Natural killer cell (primary cell): Measurements from ENCODE around the gene FILIP1L. TPM values are rescaled to one million over a fixed set of nuclear protein-coding genes. Genes with fewer than 3 reads are reported as not detected.

Experiments used
- ATAC-seq, 3 donors: fragments of 150-1000 bp in 2 of 3; fragments of 200-7000 bp in 1 of 3; cut with Tn5 transposase; 1 replicate in 1 of 3; 2 replicates in 2 of 3; pipeline ENCODE4 v1.10.0; 2021; ENCODE audit warnings: mild to moderate bottlenecking in 2 of 3, moderate library complexity in 2 of 3
- DNase-seq, 2 donors: peaks; one replicate each; pipeline versions ENCODE4 v3.0.0 to v3.0.0-alpha.2; 2013 to 2021; ENCODE audit warnings: mixed read lengths in 1 of 2
- H3K27ac ChIP-seq: one replicate; pipeline ENCODE4 v1.5.1; 2013; ENCODE audit warnings: mild to moderate bottlenecking, low read length
- H3K27me3 ChIP-seq: one replicate; pipeline ENCODE4 v1.6.1; 2013; ENCODE audit warnings: low read length; ENCODE audit not compliant: control insufficient read depth, insufficient read depth
- H3K36me3 ChIP-seq: one replicate; pipeline ENCODE4 v1.6.1; 2013; ENCODE audit warnings: low read length; ENCODE audit not compliant: control insufficient read depth, insufficient read depth
- H3K4me1 ChIP-seq: one replicate; pipeline ENCODE4 v1.6.1; 2013; ENCODE audit warnings: low read length; ENCODE audit not compliant: control insufficient read depth, insufficient read depth
- H3K4me3 ChIP-seq: one replicate; pipeline ENCODE4 v1.5.1; 2013; ENCODE audit warnings: low read length
- H3K9me3 ChIP-seq: one replicate; pipeline ENCODE4 v1.6.1; 2013; ENCODE audit warnings: low read length; ENCODE audit not compliant: control insufficient read depth, insufficient read depth
- H3K27ac Mint-ChIP-seq, 2 donors: one replicate each; pipeline ENCODE4 v1.8.0; 2022; ENCODE audit warnings: mild to moderate bottlenecking in 2 of 2, mixed read lengths in 2 of 2, moderate library complexity in 1 of 2
- H3K27me3 Mint-ChIP-seq, 2 donors: one replicate each; pipeline ENCODE4 v1.8.0; 2022; ENCODE audit warnings: low read depth in 2 of 2, mixed read lengths in 2 of 2
- H3K36me3 Mint-ChIP-seq: one replicate; pipeline ENCODE4 v1.8.0; 2022; ENCODE audit warnings: mixed read lengths
- H3K4me1 Mint-ChIP-seq, 2 donors: one replicate each; pipeline ENCODE4 v1.8.0; 2022; ENCODE audit warnings: mixed read lengths in 2 of 2
- H3K4me3 Mint-ChIP-seq: one replicate; pipeline ENCODE4 v1.8.0; 2022; ENCODE audit warnings: mild to moderate bottlenecking, moderate library complexity, mixed read lengths
- H3K9me3 Mint-ChIP-seq, 2 donors: one replicate each; pipeline ENCODE4 v1.8.0; 2022; ENCODE audit warnings: mixed read lengths in 2 of 2
- WGBS: methylation state at CpG from one replicate; pipeline ENCODE4 v1.1.7; 2013; ENCODE audit warnings: missing lambda C conversion rate; ENCODE audit not compliant: insufficient coverage; 5-methylcytosine and 5-hydroxymethylcytosine counted together
- intact Hi-C: fragments of 100-400 bp; cut with micrococcal nuclease; formaldehyde crosslinking; loops from one replicate; pipeline ENCODE4 v1.14.2; 2022
- total RNA-seq, 4 donors: library from RNA; stranded (reverse); fragments of 120-200 nt in 1 of 4; gene quantifications; one replicate each; pipeline versions ENCODE4 v1.2.3 to v1.2.4, GENCODE V29; 2013 to 2022
- TF ChIP-seq, protein P1 (sequence below): fragments of 200-600 bp; IDR thresholded peaks from one replicate; pipeline ENCODE4 v1.8.0; 2022; ENCODE audit warnings: antibody characterized with exemption

FILIP1L gene
- total RNA-seq, 3 donors from 2014 or later (not counting 1 experiment from before 2014, with no cell fraction given), result 0.12 TPM; not detected in 2

GRCh38 chr3:99978221-99978620 lies 136.1 kb downstream of the FILIP1L start:
- Mint-ChIP-seq H3K4me1 (peaks cover 0 to 6% of the 10 kb centered on the region in 2 donors), H3K9me3 (no peaks in the 10 kb centered on the region), H3K4me3 (no peak overlapping the region), H3K27ac (no peak overlapping the region), H3K27me3 (no peaks in the 10 kb centered on the region), H3K36me3 (no peaks in the 10 kb centered on the region)
- no peaks in the 10 kb centered on the region for H3K36me3 ChIP-seq
- no peaks in the 10 kb centered on the region for H3K27me3 ChIP-seq
- H3K27ac ChIP-seq, result no peak overlapping the region
- no peaks in the 10 kb centered on the region for H3K9me3 ChIP-seq
- intact Hi-C loops, result no loop called here
- H3K4me1 ChIP-seq, result no peaks in the 10 kb centered on the region
- TF ChIP-seq, protein P1, sequence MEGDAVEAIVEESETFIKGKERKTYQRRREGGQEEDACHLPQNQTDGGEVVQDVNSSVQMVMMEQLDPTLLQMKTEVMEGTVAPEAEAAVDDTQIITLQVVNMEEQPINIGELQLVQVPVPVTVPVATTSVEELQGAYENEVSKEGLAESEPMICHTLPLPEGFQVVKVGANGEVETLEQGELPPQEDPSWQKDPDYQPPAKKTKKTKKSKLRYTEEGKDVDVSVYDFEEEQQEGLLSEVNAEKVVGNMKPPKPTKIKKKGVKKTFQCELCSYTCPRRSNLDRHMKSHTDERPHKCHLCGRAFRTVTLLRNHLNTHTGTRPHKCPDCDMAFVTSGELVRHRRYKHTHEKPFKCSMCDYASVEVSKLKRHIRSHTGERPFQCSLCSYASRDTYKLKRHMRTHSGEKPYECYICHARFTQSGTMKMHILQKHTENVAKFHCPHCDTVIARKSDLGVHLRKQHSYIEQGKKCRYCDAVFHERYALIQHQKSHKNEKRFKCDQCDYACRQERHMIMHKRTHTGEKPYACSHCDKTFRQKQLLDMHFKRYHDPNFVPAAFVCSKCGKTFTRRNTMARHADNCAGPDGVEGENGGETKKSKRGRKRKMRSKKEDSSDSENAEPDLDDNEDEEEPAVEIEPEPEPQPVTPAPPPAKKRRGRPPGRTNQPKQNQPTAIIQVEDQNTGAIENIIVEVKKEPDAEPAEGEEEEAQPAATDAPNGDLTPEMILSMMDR, result no peak
- DNase-seq (no peak), ATAC-seq (no peak)
- H3K4me3 ChIP-seq, result no peak overlapping the region
- WGBS, result 82% methylated on average over 1 of the region's 1 CpG

DNA sequence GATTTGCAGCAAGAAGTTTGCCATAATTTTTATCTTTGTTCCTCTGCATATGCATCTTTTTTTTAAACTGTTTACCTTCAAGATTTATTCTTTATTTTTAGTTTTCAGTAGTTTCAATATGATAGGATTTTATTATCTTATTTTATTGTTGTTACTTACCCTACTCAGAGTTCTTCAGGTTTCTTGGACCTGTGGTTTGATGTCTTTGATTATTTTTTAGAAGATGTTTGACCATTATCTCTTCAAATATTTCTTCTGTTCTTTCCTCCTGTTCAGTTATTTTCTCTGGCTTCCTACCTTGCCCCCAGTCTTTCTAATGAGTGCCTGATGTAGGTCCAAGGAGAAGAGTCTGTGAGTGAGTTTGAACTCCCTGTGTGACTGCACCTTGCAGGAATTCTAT lies 137.7 kb downstream of the FILIP1L start:
- intact Hi-C loops, result no loop called here
- no peaks in the 10 kb centered on the region for H3K9me3 Mint-ChIP-seq

DNA sequence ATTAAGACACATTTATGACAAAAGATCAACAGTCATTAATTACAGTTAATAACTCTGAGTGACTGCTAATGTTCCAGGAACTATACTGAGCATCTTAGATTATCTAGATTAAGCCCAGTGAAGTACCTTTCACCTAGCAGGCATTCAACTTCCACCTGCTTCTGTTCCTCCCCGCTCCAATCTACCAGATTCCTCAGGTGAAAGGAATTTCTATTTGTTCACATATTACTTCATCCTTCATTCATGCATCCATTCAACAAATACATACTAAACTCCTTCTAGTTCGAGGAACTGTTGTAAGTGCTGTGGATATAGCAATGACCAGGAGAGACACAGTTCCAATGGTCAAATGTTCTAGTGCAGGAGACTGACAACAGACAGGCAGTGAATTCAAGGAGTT lies 139.3 kb downstream of the FILIP1L start:
- Mint-ChIP-seq H3K36me3 (no peaks in the 10 kb centered on the region), H3K27me3 (no peaks in the 10 kb centered on the region), H3K4me3 (no peak overlapping the region), H3K9me3 (no peaks in the 10 kb centered on the region), H3K4me1 (peaks cover 7 to 15% of the 10 kb centered on the region in 2 donors), H3K27ac (no peak overlapping the region)
- Histone ChIP-seq H3K4me3 (no peak overlapping the region), H3K27ac (no peak overlapping the region), H3K9me3 (no peaks in the 10 kb centered on the region), H3K36me3 (no peaks in the 10 kb centered on the region), H3K27me3 (no peaks in the 10 kb centered on the region), H3K4me1 (no peaks in the 10 kb centered on the region)
- ATAC-seq (no peak), DNase-seq (no peak)
- WGBS, result 94% methylated on average over 2 of the region's 2 CpGs
- TF ChIP-seq, protein P1, result no peak
- intact Hi-C loops, result no loop called here

More for the DNA sequence above, 137.7 kb downstream of the FILIP1L start:
- Mint-ChIP-seq H3K36me3 (no peaks in the 10 kb centered on the region), H3K4me1 (peaks cover 0 to 6% of the 10 kb centered on the region in 2 donors), H3K27me3 (no peaks in the 10 kb centered on the region), H3K4me3 (no peak overlapping the region), H3K27ac (no peak overlapping the region)
- ATAC-seq (no peak), DNase-seq (no peak)
- no peak overlapping the region for H3K27ac ChIP-seq
- no peak overlapping the region for H3K4me3 ChIP-seq
- no peaks in the 10 kb centered on the region for H3K27me3 ChIP-seq
- H3K9me3 ChIP-seq, result no peaks in the 10 kb centered on the region
- H3K4me1 ChIP-seq, result no peaks in the 10 kb centered on the region
- TF ChIP-seq, protein P1, result no peak
- no peaks in the 10 kb centered on the region for H3K36me3 ChIP-seq

GRCh38 chr3:99972380-99973104 lies 141.8 kb downstream of the FILIP1L start:
- ATAC-seq (no peak), DNase-seq (no peak)
- Histone ChIP-seq H3K27ac (no peak overlapping the region), H3K9me3 (no peaks in the 10 kb centered on the region), H3K36me3 (no peaks in the 10 kb centered on the region), H3K4me1 (no peaks in the 10 kb centered on the region), H3K27me3 (no peaks in the 10 kb centered on the region), H3K4me3 (no peak overlapping the region)
- TF ChIP-seq, protein P1, result no peak
- H3K27ac Mint-ChIP-seq, result no peak overlapping the region
- H3K27me3 Mint-ChIP-seq, result no peaks in the 10 kb centered on the region
- H3K9me3 Mint-ChIP-seq, result no peaks in the 10 kb centered on the region
- WGBS, result 93% methylated on average over 8 of the region's 8 CpGs
- no peak overlapping the region for H3K4me3 Mint-ChIP-seq
- H3K4me1 Mint-ChIP-seq, result peaks cover 14 to 24% of the 10 kb centered on the region in 2 donors
- no peaks in the 10 kb centered on the region for H3K36me3 Mint-ChIP-seq
- intact Hi-C loops, result no loop called here
